Measurements from ENCODE around the gene GPANK1.

GRCh38 chr6:31691078-31691463, 26.3 kb upstream of the GPANK1 start:
- TF ChIP-seq POLR2AphosphoS5 (IDR thresholded peaks at IDR 0.05) (no peak), CTCF (IDR thresholded peaks at IDR 0.05) (no peak), POLR2A (IDR thresholded peaks at IDR 0.05; ENCODE audit: low read depth) (no peak), EP300 (IDR thresholded peaks at IDR 0.05) (no peak)
